Measurements from ENCODE around the gene KCNMA1.
"Not testable (repeated sequence)": the region's sequence is repeated elsewhere in the genome, so short reads cannot be mapped to it uniquely, and the experiment has no call there.

The KCNMA1 gene

DNA sequence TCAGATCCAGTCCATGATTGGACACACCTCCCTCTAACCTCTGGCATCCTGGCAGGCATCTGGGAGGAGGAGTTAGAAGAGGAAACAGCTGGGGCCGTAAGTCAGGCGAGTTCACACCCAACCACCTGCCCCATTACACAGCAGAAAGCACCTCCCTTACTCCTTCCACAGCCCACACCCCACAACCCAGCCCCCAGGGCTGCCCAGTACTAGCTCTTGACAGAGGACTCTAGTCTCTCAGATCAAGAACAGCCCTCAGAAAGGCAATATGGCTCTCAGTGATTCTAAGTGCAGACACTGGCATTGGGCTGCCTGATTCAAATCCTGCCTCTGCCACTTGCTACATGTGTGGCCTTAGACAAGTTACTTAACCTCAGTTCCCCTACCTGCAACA, 34.1 kb downstream of the KCNMA1 start:
- DNase-seq (ENCODE audit: low spot score) = no peak

DNA sequence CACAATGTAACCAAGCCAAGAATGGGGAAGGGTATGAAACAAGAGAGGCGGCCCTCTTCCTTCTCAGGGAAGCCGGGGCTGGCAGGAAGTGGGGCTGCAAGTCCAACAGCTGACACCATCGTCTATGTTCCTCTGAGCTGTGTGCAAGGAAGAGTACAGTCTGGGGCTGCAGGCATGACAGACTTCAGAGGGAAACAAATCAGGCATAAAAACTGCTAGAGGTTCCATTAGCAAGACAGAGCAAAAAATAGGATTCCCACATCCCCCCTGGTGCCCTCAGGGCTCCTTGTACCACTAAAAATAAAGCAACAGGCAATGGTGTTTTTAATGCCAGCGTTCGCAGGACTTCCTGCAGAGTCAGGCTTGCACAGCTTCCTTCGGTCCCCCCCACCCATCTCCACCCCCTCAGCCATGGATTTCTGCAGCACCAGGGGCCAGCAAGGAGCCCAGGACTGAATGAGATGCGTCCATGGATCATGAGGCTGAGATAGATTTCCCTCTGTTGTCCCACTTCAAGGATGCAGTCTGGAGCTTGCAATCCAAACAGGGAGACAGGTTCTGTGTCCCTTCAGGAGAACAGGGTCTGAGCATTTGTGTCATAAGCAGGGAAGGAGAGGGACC, 34.6 kb downstream of the KCNMA1 start:
- no peak for DNase-seq (ENCODE audit: low spot score)

DNA sequence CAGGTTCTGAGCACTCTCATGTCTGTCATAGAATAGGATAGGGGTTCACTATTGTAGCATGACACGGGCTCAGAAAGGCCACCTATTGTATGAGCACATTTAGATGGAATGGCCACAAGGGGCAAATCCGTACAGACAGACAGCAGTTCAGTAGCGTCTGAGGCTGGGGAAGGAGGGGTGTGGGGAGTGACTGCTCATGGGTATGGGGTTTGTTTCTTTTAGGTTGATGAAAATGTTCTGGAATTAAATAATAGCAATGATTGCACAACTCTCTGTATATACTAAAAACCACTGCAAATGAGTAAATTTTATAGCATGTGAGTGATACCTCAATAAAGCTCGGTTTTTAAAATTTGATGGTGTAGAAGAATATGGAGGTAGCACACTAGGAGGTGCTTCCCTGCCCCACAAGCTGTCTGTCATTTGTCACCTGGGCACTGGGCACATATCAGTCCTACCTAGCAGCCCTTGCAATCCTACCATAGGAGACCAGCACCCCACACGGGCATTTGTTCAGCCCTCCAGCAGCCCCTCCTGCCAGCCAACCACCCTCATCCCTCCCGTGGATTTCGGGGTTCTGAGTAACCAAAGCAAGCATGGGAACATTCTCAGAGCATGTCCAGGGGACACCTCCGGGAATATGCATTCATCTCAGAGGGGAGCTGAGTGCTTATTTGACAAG, 35.2 kb downstream of the KCNMA1 start:
- no peak for DNase-seq (ENCODE audit: low spot score)

DNA sequence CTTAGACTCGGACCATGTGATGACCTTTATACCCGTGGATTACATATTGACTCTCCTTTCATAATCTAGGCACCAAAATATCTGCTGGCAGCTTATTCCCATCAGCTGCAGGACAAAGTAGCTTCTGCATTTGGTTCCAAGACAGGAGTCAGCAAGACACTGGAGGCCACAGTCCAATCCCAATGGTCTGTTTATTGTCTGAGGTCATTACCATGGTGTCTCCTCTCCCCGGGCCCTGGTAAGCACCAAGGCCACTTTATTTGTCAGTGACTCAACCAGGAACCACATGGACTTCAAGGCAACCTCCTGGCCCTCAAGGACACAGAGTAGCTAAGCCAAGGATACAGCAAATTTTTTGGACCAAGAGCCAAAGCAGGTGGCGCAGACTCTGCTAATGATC, 36.1 kb downstream of the KCNMA1 start:
- DNase-seq (ENCODE audit: low spot score) = no peak

DNA sequence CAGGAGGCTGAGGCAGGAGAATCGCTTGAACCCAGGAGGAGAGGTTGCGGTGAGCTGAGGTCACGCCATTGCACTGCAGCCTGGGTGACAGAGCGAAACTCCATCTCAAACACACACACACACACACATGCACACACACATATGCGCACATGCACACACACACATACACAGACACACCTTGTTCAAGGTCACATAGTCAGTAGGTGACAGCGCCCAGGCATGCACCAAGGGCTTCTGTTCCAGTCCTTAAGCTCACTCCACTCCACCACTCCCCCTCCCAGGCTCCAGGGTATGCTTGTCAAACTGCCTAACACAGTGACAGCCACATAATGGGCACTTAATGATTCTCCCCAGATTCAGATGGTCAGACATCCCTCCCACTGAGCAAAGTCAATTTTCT, 37.0 kb downstream of the KCNMA1 start:
- DNase-seq (ENCODE audit: low spot score) = no peak

DNA sequence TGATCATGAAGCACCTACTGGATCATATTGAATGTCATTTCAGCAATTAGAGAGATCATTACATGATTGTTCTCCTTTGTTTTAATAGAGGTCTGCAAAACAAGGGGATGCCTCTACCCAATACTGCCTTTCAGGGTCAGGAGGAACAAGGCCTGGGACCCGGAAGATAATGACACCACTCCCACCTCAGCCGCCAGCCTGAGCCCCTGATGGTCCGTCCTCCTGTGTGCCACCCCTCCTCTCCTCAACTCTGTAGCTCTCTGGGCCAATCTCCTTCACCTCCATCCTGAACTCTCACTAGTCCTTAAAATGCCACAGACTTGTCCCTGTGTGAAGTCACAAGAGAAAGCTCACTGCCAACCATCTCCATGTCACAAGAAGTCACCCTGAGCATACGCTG, 38.0 kb downstream of the KCNMA1 start:
- no peak for DNase-seq (ENCODE audit: low spot score)

DNA sequence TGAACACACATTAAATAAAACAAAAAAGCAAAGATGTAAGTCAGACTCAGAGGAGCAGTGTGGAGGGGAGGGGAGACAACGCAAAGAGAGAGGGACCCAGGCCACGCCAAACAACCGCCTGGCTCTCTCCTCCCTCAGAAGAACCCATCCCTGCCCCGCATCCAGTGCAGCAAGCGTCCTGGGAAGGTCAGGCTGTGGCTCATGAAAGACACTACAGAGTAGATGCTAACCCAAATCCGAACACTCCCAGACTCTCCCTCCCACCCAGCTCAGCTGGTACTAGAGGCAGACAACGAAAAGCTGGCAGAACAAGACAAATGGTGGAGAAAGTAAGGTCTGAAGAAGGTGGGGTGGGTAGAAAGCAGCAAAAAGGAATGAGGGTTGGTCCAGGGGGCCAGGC, 39.0 kb downstream of the KCNMA1 start:
- DNase-seq (ENCODE audit: low spot score) = no peak

DNA sequence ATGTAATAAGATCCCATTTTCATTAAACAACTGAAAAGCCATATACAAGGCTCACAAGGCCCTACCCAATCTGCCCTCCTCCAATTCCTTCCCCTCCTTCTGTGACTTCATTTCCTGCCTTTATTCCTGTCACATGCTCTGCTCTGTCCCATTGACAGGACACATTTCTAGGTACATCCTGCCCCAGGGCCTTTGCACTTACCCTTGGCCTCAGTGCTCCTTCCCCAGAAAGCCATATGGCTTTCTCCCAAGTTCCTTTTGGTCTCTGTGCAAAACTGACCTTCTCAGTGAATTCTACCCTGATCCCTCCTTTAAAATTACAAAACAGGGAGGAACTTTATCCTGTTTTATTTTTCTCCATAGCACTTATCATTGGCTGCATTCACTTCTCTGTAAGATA, 40.0 kb downstream of the KCNMA1 start:
- no peak for DNase-seq (ENCODE audit: low spot score)

DNA sequence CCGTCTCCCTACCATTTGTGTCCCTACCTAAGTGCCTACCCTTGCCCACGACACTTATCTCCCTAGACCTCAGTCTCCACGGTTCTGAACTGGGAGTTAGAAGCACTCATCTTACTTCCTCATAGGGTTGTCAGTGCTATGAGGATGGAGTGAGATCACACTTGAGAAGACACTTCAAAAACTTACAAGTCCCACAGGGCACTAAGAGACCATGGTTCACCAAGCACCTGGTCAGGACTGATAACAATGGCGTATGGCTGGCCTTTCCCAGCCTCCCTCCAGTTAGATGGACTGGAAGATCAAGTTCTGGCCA, 43.2 kb downstream of the KCNMA1 start:
- no peak for DNase-seq (ENCODE audit: low spot score)

DNA sequence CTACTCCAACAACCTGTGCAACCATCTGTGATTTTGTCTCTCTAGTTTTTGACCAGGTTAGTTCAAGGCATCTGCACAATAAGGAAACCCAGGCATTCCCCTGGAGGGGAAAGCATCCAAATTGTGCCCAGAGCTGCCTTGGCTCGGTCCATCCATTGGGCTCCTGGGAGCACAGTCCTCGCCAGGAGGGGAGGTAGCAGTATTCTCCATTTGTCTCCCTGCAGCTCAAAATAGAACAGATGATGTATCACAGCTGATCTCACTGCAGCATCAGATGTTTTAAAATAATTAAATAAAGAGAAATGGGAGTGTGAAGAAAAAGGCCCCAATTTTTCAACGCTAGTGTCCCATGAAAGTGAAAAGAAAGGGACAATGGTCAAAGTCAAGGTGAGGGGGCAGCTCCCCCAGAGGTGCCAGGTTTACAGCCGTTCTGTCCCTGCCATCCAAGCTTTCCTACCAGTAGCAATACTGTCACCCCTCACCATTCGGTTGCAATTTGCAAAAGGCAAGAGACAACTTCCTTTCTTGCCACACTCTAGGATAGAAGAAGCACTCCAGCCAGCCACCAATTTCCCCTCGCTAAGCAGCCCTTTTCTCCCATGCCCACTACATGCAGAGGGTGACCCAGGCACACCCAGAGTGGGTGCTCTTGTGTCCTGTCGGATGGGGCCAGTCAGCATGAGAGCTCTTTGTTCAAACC, 43.7 kb downstream of the KCNMA1 start:
- no peak for DNase-seq (ENCODE audit: low spot score)

DNA sequence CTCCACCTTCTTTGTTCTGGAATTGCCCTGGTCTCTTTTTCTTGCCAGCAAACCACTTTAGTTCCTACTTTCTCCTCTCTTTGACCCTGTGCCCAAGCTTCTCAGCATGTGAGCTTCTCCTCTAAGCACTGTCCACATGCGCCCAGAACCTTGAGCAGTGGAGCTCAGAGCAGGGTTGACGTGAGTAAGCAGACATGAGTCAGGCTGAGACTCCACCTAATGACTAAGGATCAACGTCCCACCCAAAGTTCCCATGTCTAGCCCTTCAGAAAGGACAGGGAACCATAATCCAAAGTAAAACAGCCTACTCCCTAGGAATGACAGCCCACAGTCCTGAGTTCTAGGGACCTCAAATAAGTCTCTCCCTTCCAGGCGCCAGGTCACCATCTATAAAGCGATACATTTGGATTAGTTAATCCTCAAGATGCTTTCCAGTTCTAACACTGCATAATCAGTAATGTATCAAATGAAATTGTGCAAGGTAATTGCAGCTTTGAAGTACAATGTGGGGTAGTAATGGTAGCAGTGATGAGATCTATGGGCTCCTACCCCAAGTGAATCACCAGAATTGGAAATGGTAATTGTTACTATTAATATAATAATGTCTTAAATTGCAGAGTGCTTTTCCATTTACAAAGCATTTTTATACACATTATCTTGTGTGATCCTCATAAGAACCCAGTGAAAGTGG, 44.5 kb downstream of the KCNMA1 start:
- no peak for DNase-seq (ENCODE audit: low spot score)

DNA sequence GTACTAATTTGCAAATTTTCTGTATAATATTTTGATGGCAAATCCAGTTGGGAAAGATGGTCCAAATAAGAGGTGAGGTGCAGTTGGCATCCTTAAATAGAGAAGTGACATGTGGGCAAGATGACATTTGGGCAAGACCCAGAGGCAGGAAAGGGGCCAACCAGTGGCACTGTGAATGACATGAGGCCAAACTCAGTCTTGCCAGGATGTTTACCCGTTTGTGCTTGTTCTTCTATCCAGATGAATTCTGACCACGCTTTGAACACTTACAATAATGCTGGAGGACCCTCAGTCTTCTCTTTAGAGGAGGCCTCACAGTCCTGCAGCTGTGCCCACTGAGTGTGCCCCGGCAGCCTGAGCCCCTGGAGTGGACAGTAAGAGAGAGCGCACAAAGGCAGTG, 45.1 kb downstream of the KCNMA1 start:
- no peak for DNase-seq (ENCODE audit: low spot score)

DNA sequence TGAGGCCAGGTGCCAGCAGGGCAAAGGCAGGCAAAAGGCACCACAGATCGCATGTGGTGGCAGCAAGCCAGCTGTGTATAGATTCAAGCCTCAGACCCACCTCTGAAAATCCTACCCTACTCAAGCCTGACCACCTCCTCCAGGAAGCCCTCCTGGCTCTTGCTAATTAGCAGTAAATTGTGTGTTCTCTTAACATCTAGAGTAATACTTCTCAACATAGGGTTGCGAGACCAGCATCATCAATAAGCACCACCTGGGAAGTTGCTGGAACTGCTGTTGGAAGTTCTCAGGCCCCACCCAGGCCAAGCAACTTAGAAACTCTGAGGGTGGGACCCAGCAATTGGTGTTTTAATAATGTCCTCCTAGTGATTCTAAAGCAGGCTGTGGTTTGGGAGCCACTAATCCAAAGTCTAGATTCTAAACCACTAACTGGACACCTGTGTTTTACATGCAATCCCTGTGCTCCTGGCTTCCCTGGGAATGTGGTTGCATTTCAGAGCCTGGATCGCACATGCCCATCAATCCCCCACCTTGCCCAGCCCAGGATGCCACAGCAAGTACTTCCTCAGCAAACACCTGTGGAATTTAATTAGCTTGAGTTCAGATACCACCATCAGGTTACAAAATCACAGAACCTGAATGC, 46.2 kb downstream of the KCNMA1 start:
- DNase-seq (ENCODE audit: low spot score) = no peak

DNA sequence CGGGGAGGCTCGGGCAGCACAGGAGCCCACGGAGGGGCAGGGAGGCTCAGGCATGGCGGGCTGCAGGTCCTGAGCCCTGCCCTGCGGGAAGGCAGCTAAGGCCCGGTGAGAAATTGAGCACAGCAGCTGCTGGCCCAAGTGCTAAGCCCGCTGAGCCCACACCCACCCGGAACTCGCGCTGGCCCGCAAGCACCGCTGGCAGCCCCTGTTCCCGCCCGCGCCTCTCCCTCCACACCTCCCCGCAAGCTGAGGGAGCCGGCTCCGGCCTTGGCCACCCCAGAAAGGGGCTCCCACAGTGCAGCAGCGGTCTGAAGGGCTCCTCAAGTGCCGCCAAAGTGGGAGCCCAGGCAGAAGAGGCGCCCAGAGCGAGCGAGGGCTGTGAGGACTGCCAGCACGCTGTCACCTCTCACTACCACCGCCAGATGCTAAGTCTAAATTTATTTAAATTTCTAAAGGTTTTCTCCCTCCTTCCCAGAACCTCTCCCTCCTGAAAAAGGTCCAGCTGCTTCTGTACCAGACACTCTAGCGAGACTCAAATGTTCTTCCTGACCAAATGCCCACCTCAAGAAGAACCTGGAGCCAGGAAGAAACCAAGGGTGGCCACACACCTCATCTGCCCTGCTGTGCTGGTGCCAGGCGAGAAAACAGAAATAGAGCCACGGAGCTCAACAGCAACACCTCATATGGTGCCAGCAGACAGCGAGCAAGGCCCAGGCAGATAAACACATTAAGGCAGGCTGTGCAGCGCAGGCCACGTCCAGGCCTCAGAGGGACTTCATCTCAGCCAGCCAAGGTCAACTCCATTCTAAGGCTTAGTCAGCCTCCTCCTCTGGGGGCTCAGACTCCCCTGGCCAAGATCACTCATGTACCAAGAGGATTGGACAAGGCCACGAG, 47.0 kb downstream of the KCNMA1 start:
- DNase-seq (ENCODE audit: low spot score) = no peak

DNA sequence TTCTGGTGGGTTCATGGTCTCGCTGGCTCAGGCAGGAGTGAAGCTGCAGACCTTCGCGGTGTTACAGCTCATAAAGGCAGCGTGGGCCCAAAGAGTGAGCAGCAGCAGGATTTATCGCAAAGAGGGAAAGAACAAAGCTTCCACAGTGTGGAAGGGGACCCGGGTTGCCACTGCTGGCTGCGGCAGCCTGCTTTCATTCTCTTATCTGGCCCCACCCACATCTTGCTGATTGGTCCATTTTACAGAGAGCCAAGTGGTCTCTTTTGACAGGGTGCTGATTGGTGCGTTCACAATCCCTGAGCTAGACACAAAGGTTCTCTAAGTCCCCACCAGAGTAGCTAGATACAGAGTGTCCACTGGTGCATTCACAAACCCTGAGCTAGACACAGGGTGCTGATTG, 47.9 kb downstream of the KCNMA1 start:
- not testable (repeated sequence) for DNase-seq (ENCODE audit: low spot score)

DNA sequence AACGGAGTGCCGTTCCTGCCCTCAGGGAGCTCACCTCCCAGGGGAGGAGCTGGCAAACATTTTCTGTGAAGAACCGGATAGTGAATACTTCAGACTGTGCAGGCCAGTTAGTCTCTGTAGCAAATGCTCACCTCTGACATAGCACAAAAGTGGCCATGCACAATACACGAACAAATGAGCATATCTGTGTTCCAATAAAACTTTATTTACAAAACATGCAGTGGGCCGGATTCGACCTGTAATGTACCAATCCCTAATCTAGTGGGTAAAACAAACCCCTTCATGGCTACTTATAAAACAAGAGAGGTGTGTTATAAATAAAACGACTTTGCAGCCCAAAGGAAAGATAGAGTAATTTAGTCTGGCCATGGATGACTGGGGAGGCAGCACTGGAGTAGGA, 48.7 kb downstream of the KCNMA1 start:
- no peak for DNase-seq (ENCODE audit: low spot score)

DNA sequence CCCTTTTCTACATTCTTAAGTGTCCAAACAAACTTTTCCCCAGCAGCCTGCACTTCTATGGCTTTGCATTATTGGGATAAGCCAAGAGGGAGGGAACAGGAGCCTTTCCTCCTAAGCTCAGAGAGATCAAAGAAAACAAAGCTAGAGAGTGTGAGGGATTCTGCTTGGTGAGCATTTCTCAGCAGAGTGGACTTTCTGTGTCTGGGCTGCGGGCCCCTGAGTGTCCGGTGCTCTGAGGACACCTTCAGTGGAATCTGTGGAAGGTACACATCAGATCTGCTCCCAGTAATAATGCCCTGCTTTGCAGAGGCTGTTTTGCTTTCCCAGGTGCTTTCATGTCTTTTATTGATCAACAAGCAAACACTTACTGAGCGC, 50.2 kb downstream of the KCNMA1 start:
- DNase-seq (ENCODE audit: low spot score) = no peak

DNA sequence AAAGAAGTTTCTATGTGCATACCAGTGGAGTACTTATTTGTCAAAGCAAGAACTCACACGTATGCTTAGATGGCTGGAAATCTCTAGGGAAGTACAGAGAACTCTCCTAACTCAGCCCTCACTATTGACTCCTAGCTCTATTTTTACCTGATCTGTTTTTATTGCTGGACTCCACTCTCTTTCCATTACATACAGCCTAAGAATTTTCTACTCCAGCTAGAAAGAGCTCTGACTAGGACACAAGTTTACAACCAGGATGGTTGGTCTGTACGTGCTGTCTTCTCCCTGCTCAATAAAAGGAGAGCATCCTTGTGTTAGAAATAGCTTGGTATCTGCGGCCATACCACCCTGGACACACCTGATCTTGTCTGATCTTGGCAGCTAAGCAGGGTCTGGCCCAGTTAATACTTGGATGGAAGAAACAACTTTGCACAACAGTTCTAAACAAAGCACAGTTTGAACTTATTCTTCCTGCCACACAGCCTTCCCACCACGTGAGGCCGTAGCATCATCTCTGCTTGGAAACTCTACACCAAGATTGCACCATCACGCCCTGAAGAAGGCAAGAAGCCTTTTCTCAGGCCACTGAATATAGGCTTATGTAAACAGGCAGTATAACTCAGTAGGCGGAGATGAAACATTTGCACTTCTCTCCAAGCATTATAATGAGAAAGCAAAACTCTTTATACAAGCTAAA, 50.7 kb downstream of the KCNMA1 start:
- DNase-seq (ENCODE audit: low spot score) = no peak

DNA sequence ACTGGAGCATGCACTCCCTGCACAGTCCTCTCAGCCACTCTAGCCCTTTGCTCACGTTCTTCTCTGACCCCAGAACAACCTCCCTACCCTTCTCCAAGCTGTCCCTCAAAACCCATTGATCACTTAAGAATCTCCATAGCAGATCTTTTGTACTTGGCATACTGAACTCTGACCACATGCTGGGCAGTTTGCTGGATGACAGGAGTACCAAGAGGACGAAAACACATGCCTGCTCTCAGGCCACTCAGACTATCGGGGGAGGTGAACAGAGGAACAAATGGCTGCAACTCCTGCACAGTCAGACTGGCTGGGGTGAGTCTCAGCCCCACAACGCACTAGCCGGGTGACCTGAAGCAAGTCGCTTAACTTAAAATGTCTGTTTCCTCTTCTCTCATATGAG, 52.7 kb downstream of the KCNMA1 start:
- no peak for DNase-seq (ENCODE audit: low spot score)

DNA sequence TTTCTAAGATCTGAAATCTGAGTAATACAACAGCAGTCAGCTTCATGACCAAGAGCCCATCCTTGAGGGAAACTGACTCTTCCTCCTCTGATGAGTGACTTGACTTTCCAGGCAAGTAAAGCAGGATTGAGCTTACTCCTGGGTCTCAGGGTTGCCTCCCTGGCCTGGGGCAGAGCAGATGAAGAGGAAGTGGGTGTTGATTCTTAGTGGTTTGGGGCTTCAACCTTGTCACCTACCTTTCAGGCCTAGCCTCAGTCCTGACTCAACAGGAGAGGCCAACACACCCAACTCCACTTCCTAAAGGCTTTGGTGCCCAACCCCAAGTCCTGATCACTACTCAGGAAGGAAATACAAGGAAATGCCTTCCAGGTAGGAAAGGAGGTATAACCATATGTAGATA, 54.1 kb downstream of the KCNMA1 start:
- DNase-seq (ENCODE audit: low spot score) = no peak

DNA sequence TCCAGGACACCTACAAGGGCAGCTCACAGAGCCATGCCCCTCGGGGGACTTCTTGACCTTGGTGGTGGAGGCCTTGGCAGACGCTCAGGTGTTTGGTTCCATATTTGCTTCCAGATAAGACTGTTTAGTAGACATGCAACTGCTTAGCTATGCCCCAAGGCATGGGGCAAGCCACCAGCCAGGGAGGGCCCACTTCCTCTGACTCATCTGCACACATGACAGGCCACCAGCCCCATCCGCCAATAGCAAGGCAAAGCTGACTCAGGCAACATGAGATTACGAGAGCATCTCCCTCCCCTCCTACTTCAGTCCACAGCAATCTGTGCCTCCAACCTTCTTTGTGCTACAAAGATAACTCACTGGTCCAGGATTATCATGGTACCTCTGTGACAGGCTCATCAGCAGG, 54.9 kb downstream of the KCNMA1 start:
- no peak for DNase-seq (ENCODE audit: low spot score)

Data from hematopoietic multipotent progenitor cell treated with erythropoietin and hydrocortisone succinate and interleukin-3 and kit ligand, for 15 days (in vitro differentiated cells).